BLaER1 treated with 17β-estradiol and CSF1 and Interleukin-3, amounts not matched to agents 10 nM and 100 nM (cell line): ENCODE results near the gene MN1.

ENCODE experiments used
- H3K27ac ChIP-seq, 11 experiments: shearing (Covaris generic); formaldehyde crosslinking; 2 replicates each; pipeline ENCODE4 v1.8.1; 2022
- H3K27me3 ChIP-seq, 11 experiments: shearing (Covaris generic); formaldehyde crosslinking; 2 replicates each; pipeline ENCODE4 v1.8.1; 2022
- H3K36me3 ChIP-seq, 11 experiments: shearing (Covaris generic); formaldehyde crosslinking; 2 replicates each; pipeline ENCODE4 v1.8.1; 2022
- H3K4me1 ChIP-seq, 10 experiments: shearing (Covaris generic); formaldehyde crosslinking; 2 replicates each; pipeline ENCODE4 v1.8.1; 2022
- H3K4me2 ChIP-seq, 11 experiments: shearing (Covaris generic); formaldehyde crosslinking; 2 replicates each; pipeline ENCODE4 v1.8.1; 2022
- H3K4me3 ChIP-seq, 10 experiments: shearing (Covaris generic); formaldehyde crosslinking; 2 replicates each; pipeline ENCODE4 v1.8.1; 2022
- H3K9ac ChIP-seq, 11 experiments: shearing (Covaris generic); formaldehyde crosslinking; 2 replicates each; pipeline ENCODE4 v1.8.1; 2022
- H3K9me3 ChIP-seq, 11 experiments: shearing (Covaris generic); formaldehyde crosslinking; replicated peaks in 1 of 11; 2 replicates each; pipeline ENCODE4 v1.8.1; 2022
- H4K20me1 ChIP-seq, 11 experiments: shearing (Covaris generic); formaldehyde crosslinking; 2 replicates each; pipeline ENCODE4 v1.8.1; 2022
- Cebpa-rat ChIP-seq, 11 experiments: shearing (Covaris generic); IDR thresholded peaks; 2 replicates each; pipeline ENCODE4 v1.8.1; 2022

Gene MN1

DNA sequence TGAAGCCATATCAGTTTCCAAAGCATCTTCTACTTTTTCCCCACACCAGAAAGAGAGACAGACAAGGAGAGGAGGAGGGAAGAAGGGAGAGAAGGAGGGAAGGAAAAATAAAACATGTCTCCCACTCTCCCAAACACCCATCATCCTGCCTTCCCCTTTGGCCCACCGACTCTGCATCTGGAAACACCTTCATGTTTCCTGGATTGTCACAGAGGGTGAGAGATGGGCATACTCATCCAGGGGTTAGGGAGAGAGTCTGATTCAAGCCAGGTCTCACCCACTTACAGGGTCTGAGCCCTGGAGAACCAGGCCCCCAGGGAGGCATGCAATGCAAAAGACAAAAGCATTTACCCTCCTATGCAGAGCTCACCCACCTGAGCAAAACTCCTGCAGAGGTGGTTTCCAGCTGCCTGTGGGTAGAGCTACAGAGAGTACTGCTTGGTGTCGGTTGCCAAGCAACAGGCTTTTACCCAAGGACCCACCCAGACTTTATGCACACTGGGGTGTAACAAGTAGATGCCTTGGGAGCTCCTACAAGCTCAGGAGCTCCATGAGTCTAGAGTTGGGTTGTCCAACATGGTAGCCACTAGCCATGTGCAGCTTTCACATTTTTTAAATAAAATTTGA is 33.4 kb downstream of the MN1 start:
- no peak overlapping the region for H3K4me3 ChIP-seq

DNA sequence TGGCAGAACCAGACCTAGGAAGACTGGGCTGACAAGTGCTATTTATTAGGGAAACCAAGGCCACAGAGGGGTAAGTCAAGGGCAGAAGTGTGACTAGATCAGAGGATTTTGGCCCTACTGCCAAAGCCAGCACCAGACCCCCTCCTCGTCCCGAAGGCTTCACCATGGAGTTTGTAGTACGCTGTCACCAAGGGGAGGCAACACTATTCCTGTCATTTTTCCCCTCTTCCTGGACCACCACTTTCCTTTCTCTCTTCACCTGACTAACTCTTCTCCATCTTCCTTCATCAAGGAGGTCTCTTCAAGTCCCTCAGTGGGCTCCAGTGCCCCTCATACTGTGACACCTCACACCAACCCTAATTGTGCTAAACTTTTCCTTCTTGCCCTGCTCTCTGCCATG is 34.9 kb downstream of the MN1 start:
- Histone ChIP-seq H3K4me2 (no peak overlapping the region), H4K20me1 (peaks cover 0 to 4% (median 0%) of the 10 kb centered on the region in 11 experiments; a peak in 1 of 22 replicates), H3K9ac (no peak overlapping the region), H3K36me3 (no peaks in the 10 kb centered on the region), H3K27me3 (no peaks in the 10 kb centered on the region), H3K9me3 (no peaks in the 10 kb centered on the region), H3K4me1 (peaks cover 2 to 11% (median 5%) of the 10 kb centered on the region in 10 experiments; a peak in 19 of 20 replicates), H3K4me3 (no peak overlapping the region), H3K27ac (no peak overlapping the region)
- TF ChIP-seq Cebpa-rat (IDR thresholded peaks at IDR 0.05), result no peak

More for the DNA sequence above, 33.4 kb downstream of the MN1 start:
- Histone ChIP-seq H3K4me1 (peaks cover 0 to 6% (median 0%) of the 10 kb centered on the region in 10 experiments; a peak in 5 of 20 replicates), H4K20me1 (no peaks in the 10 kb centered on the region), H3K9me3 (no peaks in the 10 kb centered on the region), H3K9ac (no peak overlapping the region), H3K4me2 (no peak overlapping the region), H3K36me3 (no peaks in the 10 kb centered on the region), H3K27ac (no peak overlapping the region), H3K27me3 (no peaks in the 10 kb centered on the region)
- TF ChIP-seq Cebpa-rat (IDR thresholded peaks at IDR 0.05), result no peak

DNA sequence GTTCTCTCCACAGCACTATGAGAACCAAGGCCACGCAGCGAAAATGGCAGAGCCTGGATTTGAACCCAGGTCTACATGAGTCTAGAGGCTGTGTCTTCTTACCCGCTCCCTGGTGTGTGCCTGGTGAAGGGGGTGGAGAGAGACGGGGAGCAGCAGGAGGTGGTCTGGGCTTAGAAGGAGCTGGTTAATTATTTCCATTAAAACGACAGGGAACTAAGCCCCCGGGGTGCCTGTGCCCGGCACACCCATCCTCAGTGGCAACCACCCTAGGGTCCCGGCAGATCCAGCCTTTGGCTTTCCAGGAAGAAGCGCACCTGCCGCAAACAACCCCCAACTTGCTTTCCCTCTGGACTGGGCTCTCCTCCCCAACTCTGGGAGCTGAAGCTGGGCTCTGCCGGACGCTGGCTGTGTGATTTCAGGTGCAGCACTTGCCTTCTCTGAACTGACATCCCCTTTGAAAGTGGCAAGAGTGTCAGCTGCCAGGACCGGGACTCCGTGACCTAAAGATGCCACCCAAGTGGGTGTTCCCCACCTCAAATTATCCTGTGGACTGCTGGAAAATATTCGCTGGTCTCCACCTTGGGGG is 35.8 kb downstream of the MN1 start:
- H3K4me1 ChIP-seq, result peaks cover 11 to 19% (median 14%) of the 10 kb centered on the region in 10 experiments
- no peak overlapping the region for H3K4me2 ChIP-seq
- TF ChIP-seq Cebpa-rat (IDR thresholded peaks at IDR 0.05), result no peak
- no peak overlapping the region for H3K4me3 ChIP-seq
- H4K20me1 ChIP-seq, result peaks cover 0 to 7% (median 0%) of the 10 kb centered on the region in 11 experiments; a peak in 1 of 22 replicates
- H3K9me3 ChIP-seq, result no peaks in the 10 kb centered on the region
- no peaks in the 10 kb centered on the region for H3K36me3 ChIP-seq
- no peak overlapping the region for H3K9ac ChIP-seq
- H3K27ac ChIP-seq, result no peak overlapping the region
- H3K27me3 ChIP-seq, result no peaks in the 10 kb centered on the region

DNA sequence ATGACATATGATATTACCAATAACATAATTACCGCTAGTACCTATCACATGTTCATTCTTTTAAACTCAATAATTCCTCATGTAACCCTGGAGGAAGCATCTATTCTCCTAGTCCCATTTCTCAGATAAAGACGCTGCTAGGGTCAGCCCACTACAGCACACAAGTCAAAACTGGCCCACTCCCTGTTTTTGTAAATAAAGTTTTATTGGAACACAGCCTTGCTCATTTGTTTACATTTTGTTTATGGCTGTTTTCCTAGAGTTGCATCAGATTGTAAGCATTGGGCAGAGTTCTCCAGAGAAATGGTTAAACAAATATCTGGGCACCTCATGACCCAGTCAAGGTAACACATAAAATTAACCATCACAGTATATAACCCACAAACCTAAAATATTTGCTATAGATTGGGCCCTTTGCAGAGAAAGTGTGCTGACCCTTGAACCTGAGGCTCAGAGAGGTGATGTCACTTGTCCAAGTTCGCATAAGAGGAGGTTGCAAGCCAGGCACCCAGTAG is 36.8 kb downstream of the MN1 start:
- Histone ChIP-seq H4K20me1 (peaks cover 0 to 7% (median 0%) of the 10 kb centered on the region in 11 experiments; a peak in 1 of 22 replicates), H3K9me3 (no peaks in the 10 kb centered on the region), H3K9ac (no peak overlapping the region), H3K27me3 (no peaks in the 10 kb centered on the region), H3K4me1 (peaks cover 12 to 24% (median 18%) of the 10 kb centered on the region in 10 experiments), H3K36me3 (no peaks in the 10 kb centered on the region), H3K4me3 (no peak overlapping the region), H3K4me2 (no peak overlapping the region), H3K27ac (no peak overlapping the region)
- TF ChIP-seq Cebpa-rat (IDR thresholded peaks at IDR 0.05), result no peak

DNA sequence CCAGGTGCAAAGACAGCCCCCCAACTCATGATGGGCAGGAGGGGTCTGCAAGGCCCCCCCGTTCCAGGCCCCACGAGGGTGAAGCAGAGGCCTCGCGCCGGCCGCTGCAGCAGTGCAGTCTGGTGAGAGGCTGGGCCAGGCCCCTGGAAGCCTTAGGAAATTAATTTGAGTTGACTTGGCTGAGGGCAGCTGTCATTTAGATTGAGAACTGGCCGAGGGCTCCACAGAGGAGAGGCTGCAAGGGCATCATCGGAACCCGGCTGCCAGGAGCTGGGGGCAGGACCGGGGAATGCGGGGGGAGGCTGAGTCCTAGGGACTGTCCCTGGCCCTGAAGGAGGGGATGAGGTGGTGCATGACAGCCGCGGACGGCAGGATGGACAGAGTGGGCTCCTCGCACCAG is 39.9 kb downstream of the MN1 start:
- no peaks in the 10 kb centered on the region for H3K27me3 ChIP-seq
- TF ChIP-seq Cebpa-rat (IDR thresholded peaks at IDR 0.05), result no peak
- no peaks in the 10 kb centered on the region for H3K9me3 ChIP-seq
- no peak overlapping the region for H3K4me3 ChIP-seq
- H3K27ac ChIP-seq, result peak overlapping the region in 1 of 11 experiments; percentile 6; a peak in 1 of 22 replicates
- H3K9ac ChIP-seq, result peak overlapping the region in 1 of 11 experiments; percentile 15; a peak in 1 of 22 replicates
- H3K36me3 ChIP-seq, result no peaks in the 10 kb centered on the region
- peaks cover 0 to 7% (median 0%) of the 10 kb centered on the region in 11 experiments; a peak in 1 of 22 replicates for H4K20me1 ChIP-seq
- peak overlapping the region in 10 of 11 experiments; percentile 31 to 65 (median 46); a peak in 16 of 22 replicates for H3K4me2 ChIP-seq
- peaks cover 12 to 20% (median 18%) of the 10 kb centered on the region in 10 experiments for H3K4me1 ChIP-seq

DNA sequence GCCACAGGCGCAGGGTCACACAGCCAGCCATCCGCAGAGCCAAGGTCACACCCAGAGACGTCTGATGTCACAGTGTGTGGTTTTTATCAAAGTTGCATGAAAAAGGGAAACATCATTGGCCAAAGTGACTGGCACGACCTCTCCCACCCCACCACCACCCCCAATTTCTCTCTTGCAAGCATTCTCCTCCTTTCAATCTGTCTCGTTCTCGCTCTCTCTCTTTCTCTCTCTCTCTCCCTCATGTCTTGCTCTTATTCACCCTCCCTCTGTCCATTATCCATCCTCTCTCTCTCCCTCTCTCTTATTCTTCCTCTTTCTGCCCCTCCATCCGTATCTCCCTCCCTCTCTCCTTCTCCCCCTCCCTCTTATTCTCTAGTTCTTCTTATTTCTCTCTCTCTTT is 40.6 kb downstream of the MN1 start:
- Histone ChIP-seq H3K4me3 (no peak overlapping the region), H4K20me1 (peaks cover 0 to 7% (median 0%) of the 10 kb centered on the region in 11 experiments; a peak in 1 of 22 replicates), H3K4me2 (peak overlapping the region; percentile 31 to 65 (median 45); a peak in 19 of 22 replicates), H3K27me3 (no peaks in the 10 kb centered on the region), H3K9ac (peak overlapping the region in 1 of 11 experiments; percentile 15; a peak in 1 of 22 replicates), H3K4me1 (peaks cover 12 to 20% (median 18%) of the 10 kb centered on the region in 10 experiments), H3K36me3 (no peaks in the 10 kb centered on the region), H3K27ac (no peak overlapping the region), H3K9me3 (no peaks in the 10 kb centered on the region)
- no peak for TF ChIP-seq Cebpa-rat (IDR thresholded peaks at IDR 0.05)

DNA sequence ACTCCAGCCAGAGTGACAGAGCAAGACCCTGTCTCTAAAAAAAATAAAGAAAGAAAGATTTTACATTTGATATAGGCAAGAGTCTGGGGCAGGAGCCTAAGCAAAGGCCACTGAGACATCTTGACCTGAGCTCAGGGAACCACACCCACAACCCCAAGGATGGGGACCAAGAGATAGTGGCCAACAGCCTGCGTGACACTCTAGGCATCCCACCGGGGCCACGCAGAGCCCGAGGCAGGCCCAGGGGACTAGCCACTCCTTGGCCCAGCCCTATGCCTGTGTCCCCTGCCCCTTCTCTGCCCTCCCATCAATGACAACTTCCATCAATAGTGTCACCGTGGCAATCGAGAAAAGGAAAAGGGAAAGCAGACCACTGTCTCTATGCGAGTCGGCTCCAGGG is 41.1 kb downstream of the MN1 start:
- peaks cover 0 to 7% (median 0%) of the 10 kb centered on the region in 11 experiments; a peak in 1 of 22 replicates for H4K20me1 ChIP-seq
- H3K27me3 ChIP-seq, result no peaks in the 10 kb centered on the region
- H3K9me3 ChIP-seq, result no peaks in the 10 kb centered on the region
- H3K4me1 ChIP-seq, result peaks cover 12 to 20% (median 18%) of the 10 kb centered on the region in 10 experiments
- no peaks in the 10 kb centered on the region for H3K36me3 ChIP-seq
- no peak overlapping the region for H3K4me3 ChIP-seq
- no peak overlapping the region for H3K9ac ChIP-seq
- peak overlapping the region; percentile 31 to 65 (median 45); a peak in 15 of 22 replicates for H3K4me2 ChIP-seq
- no peak overlapping the region for H3K27ac ChIP-seq
- TF ChIP-seq Cebpa-rat (IDR thresholded peaks at IDR 0.05), result no peak

DNA sequence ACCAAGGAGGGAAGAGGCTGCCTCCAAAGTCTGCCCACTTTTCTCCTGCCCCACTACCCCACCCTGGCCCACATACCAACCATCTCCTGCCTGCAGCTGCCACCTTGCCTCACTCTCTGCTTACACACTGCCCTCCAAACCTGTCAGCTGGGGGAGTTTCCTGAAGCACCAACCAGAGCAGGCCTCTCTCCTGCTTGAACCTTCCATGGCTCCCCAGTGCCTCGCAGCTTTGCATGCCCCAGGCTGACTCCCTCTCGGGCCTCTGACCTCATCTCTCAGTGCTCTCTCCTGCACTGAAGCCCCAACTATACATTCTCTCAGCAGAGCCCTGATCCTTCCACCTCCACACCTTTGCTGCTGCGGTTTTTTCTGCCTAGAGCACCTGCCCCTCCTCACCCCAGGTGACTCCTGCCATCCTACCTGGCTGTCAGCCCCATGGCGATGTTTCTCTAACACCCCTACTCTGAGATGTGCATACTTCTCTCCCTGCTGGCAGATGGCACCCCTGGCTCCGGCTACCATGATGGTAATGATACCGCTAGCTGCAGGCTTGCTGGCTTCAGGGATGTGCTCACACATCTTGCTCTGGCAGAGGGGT is 43.5 kb downstream of the MN1 start:
- Histone ChIP-seq H3K27me3 (peaks cover 0 to 4% (median 0%) of the 10 kb centered on the region in 11 experiments; a peak in 2 of 22 replicates), H3K4me1 (peaks cover 16 to 38% (median 35%) of the 10 kb centered on the region in 10 experiments), H3K9me3 (no peaks in the 10 kb centered on the region), H3K36me3 (no peaks in the 10 kb centered on the region), H3K4me2 (no peak overlapping the region), H3K9ac (no peak overlapping the region), H4K20me1 (peaks cover 0 to 7% (median 0%) of the 10 kb centered on the region in 11 experiments; a peak in 1 of 22 replicates), H3K4me3 (no peak overlapping the region), H3K27ac (no peak overlapping the region)
- TF ChIP-seq Cebpa-rat (IDR thresholded peaks at IDR 0.05), result no peak

DNA sequence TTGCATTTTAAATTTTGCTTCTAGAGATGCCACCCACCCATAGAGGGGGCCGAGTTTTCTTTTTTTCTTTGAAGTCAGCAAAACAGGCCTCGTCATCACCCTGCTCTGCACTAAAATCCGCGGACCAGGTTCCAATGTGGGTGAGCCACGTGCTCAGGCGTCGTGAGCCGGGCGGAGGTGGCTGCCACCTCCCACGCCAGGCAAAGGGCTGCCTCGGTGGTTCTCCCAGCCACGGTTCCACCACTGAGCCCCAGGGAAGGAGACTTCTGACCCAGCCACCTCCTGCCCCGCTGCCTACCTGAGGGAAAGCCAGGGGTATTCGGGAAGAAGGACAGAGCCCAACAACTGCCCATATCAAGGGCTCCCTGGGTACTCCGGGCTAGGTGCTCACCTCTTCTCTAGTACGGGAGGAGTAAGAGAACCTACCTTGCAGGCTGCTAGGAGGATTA is 45.3 kb downstream of the MN1 start:
- Histone ChIP-seq H3K4me3 (no peak overlapping the region), H3K27ac (no peak overlapping the region)
- TF ChIP-seq Cebpa-rat (IDR thresholded peaks at IDR 0.05), result no peak

More for the DNA sequence above, 45.3 kb downstream of the MN1 start:
- H3K4me1 ChIP-seq, result peaks cover 11 to 40% (median 31%) of the 10 kb centered on the region in 10 experiments
- H3K27me3 ChIP-seq, result peaks cover 0 to 4% (median 0%) of the 10 kb centered on the region in 11 experiments; a peak in 2 of 22 replicates
- no peak overlapping the region for H3K4me2 ChIP-seq
- no peaks in the 10 kb centered on the region for H3K9me3 ChIP-seq
- no peak overlapping the region for H3K9ac ChIP-seq
- H3K36me3 ChIP-seq, result no peaks in the 10 kb centered on the region
- no peaks in the 10 kb centered on the region for H4K20me1 ChIP-seq
